Measurements from ENCODE around the gene SPON2.

SPON2 gene

GRCh38 chr4:1172971-1173757, 781 bp upstream of the SPON2 start:
- no peak for DNase-seq (ENCODE audit: low read depth in 2 of 3, low spot score in 1 of 3)

GRCh38 chr4:1171311-1172227, 814 bp downstream of the SPON2 start:
- peak in 2 of 3 donors; percentile 21 to 36 for DNase-seq (ENCODE audit: low read depth in 2 of 3, low spot score in 1 of 3)

- no peak for DNase-seq (ENCODE audit: low read depth in 2 of 3, low spot score in 1 of 3)
These were observed 1.4 kb downstream of the SPON2 start for GRCh38 chr4:1170976-1171310.

- no peak for DNase-seq (ENCODE audit: low read depth in 2 of 3, low spot score in 1 of 3)
These were observed 2.0 kb downstream of the SPON2 start for GRCh38 chr4:1170156-1170975.

GRCh38 chr4:1169691-1170096, 2.7 kb downstream of the SPON2 start:
- no peak for DNase-seq (ENCODE audit: low read depth in 2 of 3, low spot score in 1 of 3)

GRCh38 chr4:1169171-1169671, 3.2 kb downstream of the SPON2 start:
- DNase-seq (ENCODE audit: low read depth in 2 of 3, low spot score in 1 of 3): no peak

- DNase-seq (ENCODE audit: low read depth in 2 of 3, low spot score in 1 of 3): no peak
These were observed 3.9 kb downstream of the SPON2 start for GRCh38 chr4:1168191-1169101.

GRCh38 chr4:1167244-1167949, 5.0 kb downstream of the SPON2 start:
- DNase-seq (ENCODE audit: low read depth in 2 of 3, low spot score in 1 of 3): peak; percentile 80 to 87 (median 82)

- DNase-seq (ENCODE audit: low read depth in 2 of 3, low spot score in 1 of 3): no peak
These were observed 5.7 kb downstream of the SPON2 start for GRCh38 chr4:1166509-1167243.

- DNase-seq (ENCODE audit: low read depth in 2 of 3, low spot score in 1 of 3): no peak
These were observed 7.3 kb downstream of the SPON2 start for GRCh38 chr4:1164956-1165545.

GRCh38 chr4:1164444-1164843, 7.9 kb downstream of the SPON2 start:
- no peak for DNase-seq (ENCODE audit: low read depth in 2 of 3, low spot score in 1 of 3)

- DNase-seq (ENCODE audit: low read depth in 2 of 3, low spot score in 1 of 3): no peak
These were observed 8.3 kb downstream of the SPON2 start for GRCh38 chr4:1164040-1164439.

- DNase-seq (ENCODE audit: low read depth in 2 of 3, low spot score in 1 of 3): no peak
These were observed 12.0 kb downstream of the SPON2 start for GRCh38 chr4:1160351-1160750.

GRCh38 chr4:1156069-1156468, 16.3 kb downstream of the SPON2 start:
- DNase-seq (ENCODE audit: low read depth in 2 of 3, low spot score in 1 of 3): no peak

GRCh38 chr4:1155314-1155713, 17.1 kb downstream of the SPON2 start:
- no peak for DNase-seq (ENCODE audit: low read depth in 2 of 3, low spot score in 1 of 3)

GRCh38 chr4:1154523-1155182, 17.7 kb downstream of the SPON2 start:
- DNase-seq (ENCODE audit: low read depth in 2 of 3, low spot score in 1 of 3): no peak

- DNase-seq (ENCODE audit: low read depth in 2 of 3, low spot score in 1 of 3): no peak
These were observed 18.3 kb downstream of the SPON2 start for GRCh38 chr4:1154126-1154522.

- no peak for DNase-seq (ENCODE audit: low read depth in 2 of 3, low spot score in 1 of 3)
These were observed 18.8 kb downstream of the SPON2 start for GRCh38 chr4:1153567-1154090.

All from stimulated activated CD4-positive, alpha-beta T cell treated with anti-CD3 and anti-CD28 coated beads, Interleukin-12 subunit alpha, Interleukin-12 subunit beta, amount 100 ng/mL, for 48 hours (primary cell).